GM21381 (cell line): ENCODE measurements around the gene CRYL1.

Experiments used
- ATAC-seq: cut with Tn5 transposase; IDR thresholded peaks from one replicate; pipeline ENCODE4 v1.9.1; 2021; ENCODE audit warnings: mild to moderate bottlenecking, moderate library complexity; ENCODE audit not compliant: unreplicated experiment

The CRYL1 gene

DNA sequence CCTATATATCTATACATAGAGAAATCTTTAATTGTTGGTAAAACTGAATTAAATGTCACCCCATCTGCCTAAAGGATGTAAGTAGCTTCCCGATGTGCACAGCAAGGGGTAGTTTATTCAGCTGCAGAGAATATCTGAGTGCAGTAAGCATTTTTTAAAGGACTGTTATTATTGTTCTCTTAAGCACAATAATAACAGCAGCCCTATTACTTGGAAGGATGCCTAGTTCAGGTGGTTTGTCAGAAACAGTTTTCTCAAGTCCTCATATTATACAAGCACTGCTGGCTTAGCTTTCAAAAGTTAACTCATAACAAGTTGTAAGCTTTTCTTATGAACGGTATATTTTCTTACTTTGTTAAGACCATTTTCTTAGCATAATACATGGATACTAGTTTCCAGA, 142.6 kb downstream of the CRYL1 start:
- no peak for ATAC-seq

DNA sequence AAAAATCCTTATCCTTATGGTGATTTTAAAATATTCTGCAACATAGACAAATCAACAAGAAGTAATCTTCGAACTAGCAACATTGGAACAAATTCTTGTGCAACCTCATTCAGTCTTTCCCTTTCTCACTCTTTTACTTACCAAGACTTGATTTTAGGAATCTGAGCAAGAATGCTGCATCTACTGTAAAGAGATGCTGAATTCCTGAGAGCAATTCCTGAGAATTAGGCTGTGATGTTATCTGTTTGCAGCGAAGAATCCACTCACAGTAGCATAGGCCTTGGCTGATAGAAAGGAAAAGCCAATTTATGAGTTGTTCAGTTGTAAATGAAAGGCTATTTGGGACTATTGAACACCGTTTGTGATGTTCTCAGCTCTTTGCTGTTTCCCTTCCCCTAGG, 144.3 kb downstream of the CRYL1 start:
- no peak for ATAC-seq

DNA sequence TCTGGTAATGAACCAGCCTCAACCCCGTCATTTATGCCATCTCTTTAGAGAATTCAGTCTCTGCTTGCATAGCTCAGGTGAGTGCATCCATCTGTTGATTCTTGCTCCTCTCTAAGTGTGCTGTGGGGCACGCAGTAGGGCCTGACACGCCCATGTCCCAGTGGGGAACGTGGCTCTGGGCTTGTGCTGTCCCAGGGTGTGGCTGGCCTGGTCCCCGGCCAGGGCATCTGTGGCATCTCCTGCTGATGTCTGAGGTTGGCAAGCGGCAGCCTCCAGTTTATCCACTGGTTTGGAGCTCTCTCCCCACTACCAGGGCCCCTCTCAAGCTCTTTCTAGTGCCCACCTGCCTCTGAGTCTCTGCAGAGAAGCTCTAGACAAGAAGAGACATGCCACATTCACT, 146.9 kb downstream of the CRYL1 start:
- no peak for ATAC-seq

DNA sequence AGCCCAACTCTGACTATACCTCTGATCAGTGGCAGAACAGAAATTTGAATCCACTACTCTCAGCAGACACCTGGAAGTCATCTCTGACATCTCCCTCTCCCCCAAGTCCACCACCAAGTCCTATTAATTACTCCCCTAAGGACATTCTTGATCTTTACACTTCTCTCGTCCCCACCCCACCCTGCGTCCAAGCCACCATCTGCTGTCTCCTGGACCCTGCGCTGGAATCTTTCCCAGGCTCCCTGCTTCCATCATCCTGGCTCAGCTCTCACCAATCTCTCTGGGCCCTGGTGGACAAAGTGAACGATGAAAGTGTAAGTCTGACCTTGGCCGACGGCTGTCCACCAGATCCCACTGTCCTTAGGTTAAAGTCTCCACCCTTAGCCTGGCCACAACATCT, 147.9 kb downstream of the CRYL1 start:
- no peak for ATAC-seq

DNA sequence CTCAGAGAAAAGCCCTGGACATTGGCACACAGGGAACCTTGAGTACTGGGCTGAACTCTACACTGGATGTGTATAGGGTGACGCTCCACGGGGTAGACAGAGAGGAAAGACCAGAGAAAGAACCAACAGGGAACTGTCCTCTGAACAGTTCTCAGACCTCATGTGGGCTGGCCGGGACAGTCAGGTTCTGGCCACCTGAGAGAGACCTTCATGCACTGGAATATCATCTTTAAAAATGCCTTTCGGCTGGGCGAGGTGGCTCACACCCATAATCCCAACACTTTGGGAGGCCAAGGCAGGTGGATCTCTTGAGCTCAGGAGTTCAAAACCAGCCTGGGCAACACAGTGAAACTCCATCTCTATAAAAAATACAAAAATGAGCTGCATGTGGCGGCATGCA, 149.8 kb downstream of the CRYL1 start:
- no peak for ATAC-seq

DNA sequence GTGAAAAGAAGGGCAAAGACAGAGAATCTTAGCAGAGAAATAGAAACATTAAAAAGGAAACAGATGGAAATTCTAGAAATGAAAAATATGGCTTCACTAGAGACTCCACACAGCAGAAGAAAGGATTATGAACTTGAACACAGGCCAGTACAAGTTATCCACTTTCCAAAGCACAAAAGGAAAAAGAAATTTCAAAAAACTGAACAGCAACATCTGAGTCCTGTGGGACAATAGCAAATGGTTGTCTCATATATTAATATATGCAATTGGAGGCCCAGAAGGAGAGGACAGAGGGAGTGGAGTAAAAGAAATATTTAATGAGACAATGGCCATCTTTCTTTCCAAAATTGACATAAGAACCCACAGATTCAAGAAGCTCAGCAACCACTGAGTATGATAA, 151.8 kb downstream of the CRYL1 start:
- no peak for ATAC-seq

DNA sequence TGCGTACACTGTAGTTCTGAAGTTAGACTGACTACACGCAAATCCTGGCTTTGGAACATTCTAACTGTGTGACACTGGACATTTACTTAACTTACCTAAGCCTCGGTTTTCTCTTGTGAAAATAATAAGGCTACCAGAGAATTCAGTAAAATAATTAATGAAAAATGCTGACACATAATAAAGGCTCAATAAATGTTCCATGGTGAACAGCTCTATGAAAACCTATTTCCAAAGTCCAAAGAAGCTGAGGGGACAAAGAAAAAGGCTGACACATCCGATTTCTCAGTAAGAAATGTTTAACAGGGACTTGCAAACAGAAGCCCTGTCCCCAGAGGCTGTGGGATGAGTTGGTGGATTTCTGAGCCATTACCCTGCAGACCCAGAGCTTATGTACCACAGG, 153.8 kb downstream of the CRYL1 start:
- no peak for ATAC-seq

DNA sequence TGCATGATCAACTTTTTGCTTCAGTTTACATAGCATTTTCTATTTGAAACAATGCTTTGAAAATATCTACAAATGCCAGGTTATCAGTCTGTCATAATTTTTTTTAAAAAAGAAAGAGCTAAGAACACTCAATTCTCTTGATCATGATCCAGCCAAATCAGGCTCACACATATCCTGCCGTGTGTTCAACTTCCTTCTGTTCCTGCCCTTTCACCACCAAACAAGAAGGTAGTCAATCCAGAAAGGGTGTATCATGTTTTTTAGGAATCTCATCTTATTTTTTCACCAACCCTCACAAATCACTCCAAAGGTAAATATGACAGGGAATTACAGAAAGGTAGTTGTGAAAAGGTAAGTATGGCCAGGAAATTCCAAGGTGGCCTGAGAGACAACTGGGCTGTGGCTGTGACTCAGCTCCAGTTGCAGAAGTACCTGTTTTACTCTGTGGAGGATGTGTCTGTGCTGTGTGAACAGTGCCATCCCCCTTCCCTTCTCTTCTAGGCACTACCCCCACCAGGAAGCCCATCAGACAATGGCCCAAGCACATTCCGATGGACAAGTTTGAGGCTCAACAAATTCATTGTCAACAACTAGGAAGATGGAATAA, 154.7 kb downstream of the CRYL1 start:
- no peak for ATAC-seq

DNA sequence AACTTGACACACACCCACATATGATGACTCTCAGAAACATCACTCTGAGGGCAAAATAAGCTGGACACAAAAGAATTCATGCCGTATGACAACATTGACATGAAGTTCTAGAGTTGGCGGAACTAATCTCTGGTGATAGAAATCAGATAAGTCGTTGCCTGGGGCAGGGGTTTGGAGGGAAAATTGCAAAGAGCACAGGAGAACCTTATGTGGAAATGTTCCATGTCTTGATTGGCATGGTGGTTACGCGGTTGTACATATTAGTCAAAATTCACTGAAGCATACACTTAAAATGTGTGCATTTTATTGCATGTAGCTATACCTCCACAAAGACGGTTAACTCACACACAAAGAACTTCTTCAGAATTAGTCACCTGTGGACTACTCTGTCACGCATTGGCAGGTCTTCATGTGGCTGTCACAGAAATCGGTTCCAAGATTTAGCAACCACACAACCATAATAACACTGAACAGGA, 155.7 kb downstream of the CRYL1 start:
- peak; percentile 75 for ATAC-seq

DNA sequence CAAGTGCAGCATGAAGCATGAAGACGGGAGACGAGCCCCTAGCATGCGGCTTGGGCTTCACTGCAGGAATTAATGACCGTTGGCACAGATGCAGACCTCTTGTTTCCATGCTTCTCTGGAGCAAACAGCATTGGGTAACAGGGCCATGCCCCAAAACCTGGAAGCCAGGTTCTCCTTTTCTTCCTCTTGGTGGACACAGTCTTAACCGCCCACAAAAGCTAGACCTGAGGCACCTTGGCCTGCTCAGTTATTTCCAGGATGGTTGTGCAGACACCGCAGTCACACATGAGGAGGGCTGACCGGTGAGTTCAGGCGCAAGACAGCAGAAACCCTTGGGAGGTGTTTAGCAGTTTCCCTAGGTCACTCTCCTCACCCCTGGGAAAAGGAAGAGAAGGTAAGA, 159.6 kb downstream of the CRYL1 start:
- no peak for ATAC-seq

DNA sequence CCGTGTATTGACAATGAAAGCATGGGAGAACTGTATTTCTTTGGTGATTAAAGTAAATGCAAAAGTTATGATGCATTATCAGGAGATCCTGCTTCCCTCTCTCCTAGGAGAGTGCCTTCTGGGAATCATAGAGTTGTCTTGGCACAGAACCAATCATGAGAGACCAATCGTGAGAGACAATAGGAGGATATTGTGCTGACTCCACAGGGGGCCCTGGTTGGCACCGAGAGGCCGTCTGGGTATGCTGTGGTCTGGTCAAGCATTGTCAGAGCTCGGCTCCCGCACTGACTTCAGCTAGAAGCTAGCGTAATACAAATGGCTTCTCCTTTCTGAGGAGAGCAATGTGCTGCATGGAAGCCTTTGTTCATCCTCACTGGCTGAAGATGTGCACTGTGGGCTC, 162.1 kb downstream of the CRYL1 start:
- no peak for ATAC-seq

DNA sequence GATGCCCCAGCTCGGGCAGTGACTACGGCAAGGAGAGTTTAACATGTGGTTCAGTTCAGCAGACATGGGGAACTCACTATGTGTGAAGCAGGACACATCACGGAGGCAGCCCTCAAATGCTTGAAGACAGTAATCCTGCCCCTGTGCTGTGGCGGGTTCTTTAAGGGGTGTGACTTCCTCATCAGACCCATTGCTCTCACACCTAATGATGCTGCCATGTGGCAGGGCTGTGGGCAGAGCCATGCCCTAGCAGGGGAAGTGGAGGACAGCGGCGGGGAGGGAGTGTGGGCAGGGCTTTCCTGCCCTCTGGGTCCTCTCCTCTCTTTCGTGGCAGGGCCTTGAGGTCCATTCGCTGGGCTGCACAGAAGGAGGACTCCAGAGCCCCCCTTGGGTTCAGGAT, 162.5 kb downstream of the CRYL1 start:
- ATAC-seq = no peak

DNA sequence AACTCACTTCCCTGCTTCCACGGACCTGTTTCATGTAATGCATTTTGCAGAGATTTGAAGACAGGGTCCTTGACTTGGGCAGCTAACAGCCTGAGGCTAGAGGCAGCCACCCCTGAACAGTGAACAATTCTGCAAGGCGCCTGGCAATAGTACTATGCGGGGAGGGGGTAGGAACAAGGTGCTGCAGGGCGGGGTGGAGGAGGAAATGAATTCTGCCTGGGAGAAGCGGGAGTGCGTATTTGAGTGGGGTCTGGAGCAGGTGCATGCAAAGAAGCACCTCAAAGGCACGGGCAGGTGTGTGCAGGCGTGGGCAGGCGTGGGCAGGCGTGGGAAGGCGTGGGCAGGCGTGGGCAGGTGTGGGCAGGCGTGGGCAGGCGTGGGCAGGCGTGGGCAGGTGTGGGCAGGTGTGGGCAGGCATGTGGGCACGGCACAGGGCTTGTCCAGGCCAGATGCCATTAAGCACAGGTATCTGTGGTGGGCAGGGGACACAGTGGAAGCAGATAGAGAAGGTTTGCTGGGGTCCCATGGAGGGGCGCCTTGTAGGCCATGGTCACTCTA, 163.1 kb downstream of the CRYL1 start:
- ATAC-seq = no peak

DNA sequence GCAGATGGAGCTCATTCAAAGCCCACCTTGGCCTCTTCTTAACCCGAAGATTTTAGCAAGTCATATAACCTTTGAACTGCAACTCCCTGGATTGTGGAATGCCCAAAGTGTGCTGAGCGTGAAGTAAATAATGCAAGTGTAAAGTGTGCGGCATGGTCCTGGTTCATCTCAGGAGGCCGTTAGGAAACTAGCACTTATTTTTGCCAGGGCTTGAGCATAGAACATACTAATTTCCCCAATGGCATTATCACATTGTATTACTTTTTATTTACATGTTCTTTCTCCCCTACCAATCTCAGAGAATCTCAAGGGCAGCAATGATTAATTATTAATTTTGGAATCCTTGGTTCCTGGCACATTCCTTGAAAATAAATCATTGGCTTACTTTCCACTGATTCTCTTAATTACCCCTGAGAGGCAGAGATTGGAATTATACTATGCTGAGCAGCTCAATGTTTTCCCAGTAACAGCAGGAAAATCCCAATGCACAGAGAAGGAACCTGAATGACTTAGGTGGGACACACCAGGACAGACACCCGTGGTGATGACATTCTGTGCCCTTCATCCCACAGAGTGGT, 164.7 kb downstream of the CRYL1 start:
- ATAC-seq = no peak

DNA sequence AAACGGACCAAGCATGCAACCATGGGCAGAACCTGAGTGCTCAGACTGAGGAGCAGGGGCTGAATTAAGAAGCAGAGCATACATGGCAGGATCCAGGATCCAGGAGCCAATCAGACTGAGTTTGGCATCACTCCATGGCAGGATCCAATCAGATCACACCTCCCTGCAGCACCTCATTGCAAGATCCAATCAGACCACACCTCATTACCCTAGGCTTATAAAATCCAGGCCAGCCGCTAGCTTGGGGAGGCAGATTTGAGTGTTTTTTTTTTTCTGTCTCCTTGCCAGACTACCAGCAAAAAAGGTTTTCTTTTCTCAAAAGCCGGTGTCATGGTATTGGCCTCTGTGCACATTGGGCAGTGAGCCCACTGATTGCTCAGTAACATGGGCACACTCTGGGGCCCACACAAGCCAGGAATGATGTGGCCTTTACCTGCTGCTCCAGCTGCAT, 165.6 kb downstream of the CRYL1 start:
- no peak for ATAC-seq

DNA sequence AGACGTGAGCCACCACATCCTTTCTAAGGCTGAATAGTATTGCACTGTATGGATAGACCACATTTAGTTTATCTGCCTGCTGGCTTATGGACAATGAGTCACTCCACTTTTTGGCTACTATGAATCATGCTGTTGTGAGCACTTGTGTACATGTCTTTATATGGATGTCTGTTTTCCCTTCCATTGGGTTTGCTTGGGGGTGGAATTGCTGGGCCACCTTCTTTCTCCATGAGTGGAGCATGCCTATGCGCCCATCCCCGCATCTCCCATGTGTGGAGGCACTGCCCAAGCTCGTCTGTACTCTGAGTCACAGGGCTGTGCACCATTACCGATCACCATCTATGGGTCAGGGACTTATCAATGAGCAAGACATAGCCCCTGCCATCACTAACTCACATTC, 166.3 kb downstream of the CRYL1 start:
- ATAC-seq = no peak

DNA sequence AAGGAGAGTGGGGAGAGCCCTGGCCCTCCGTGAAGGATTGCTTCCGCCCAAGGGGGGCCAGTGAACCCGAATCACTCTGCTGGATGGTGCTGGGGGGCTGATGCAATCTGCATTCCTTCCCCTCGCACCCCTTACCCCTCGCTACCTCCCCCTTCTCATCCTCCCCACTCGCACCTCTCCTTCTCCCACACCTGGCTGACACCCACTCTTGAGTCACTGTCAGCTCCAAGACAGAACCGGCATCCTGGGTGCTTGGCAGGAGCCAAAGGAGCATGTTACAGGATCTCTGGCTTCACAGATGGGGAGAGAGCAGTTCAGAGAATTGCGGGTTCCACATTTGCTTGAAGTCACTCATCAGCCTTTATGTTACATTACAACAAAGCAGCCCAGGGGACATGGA, 167.6 kb downstream of the CRYL1 start:
- ATAC-seq = no peak

DNA sequence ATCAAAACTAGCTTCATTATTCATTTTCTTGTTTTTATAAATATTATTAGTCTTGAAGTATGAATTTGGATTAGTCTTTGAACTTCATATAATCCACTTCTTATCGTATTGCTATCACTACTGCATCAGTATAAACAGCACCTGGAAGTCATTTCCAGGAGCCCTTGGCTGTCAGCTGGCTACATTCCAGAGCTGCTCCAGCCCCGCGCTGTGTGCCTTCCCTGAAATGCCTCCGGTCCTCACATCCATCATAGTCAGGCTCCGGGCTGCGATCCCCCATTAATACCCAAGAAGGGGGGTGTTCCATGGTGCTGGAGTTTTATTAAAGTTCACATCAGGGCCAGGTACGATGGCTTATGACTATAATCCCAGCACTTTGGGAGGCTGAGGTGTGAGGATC, 169.2 kb downstream of the CRYL1 start:
- no peak for ATAC-seq

DNA sequence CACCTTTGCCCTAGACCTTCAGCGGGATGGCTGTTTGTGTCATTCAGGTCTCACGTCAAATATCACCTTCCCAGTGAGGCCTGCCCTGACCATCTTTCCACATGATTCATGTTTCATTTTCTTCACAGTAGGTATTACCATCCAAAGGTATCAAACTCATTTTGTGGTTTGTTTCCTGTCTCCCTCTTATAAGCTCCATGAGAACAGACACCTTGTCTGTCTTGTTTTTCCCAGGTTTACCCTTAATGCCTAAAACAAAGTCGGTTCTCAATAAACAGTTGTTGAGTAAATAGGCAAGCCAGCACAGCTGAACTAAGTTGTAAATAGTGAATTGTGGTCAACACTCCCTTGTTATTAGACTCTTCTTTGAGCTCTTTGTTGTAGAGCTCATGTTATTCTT, 170.9 kb downstream of the CRYL1 start:
- ATAC-seq = no peak

DNA sequence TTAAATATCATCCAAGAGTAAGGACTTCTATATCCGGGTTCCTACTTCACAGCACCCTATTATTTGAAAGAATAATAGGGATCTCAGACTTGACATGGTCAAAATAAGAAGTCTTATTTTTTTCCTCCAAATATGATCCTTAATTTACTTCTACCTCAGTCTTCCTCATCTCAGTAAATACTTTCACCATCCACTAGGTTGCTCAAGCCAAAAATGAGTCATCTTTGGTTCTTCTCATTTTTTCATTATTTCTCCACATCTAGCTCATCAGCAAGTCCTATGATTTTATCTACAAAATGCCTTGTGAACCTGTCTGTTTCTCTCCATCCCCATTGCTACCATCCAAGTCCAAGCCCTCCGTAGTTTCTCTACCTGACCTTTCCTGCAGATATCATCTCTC, 171.7 kb downstream of the CRYL1 start:
- no peak for ATAC-seq
